ENCODE data around the gene PLXNA2. TPM values are rescaled to one million over a fixed set of nuclear protein-coding genes. Genes with fewer than 3 reads are reported as not detected.

Gene PLXNA2
- polyA plus RNA-seq, 1 donor from 2014 or later: 0.15 TPM

DNA sequence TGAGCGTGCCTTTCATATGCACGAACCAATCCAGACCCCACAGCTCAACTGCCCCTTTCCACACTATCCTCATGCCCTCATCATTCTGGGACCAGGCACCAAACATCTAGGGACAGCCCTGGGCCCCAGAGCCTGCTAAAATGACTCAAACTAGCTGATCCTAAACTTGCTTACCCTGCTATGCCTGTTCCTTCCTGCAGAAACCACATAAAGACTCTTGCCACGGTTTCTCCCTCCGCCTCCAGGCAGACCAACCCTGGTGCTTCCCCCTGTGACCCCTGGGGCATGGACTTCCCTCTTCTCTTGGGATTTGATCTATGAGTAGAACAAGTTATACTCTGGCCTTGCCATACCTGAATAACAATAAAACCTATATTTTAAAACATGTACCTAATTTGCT, 195.3 kb downstream of the PLXNA2 start:
- H3K36me3 Mint-ChIP-seq: no peaks in the 10 kb centered on the region
- H3K9me3 Mint-ChIP-seq: no peaks in the 10 kb centered on the region
- H3K4me1 Mint-ChIP-seq: no peaks in the 10 kb centered on the region
- no peak overlapping the region for H3K27ac Mint-ChIP-seq
- peaks cover 6% of the 10 kb centered on the region for H3K27me3 Mint-ChIP-seq
- no peak overlapping the region for H3K4me3 Mint-ChIP-seq

- H3K9me3 Mint-ChIP-seq: no peaks in the 10 kb centered on the region
- H3K4me3 Mint-ChIP-seq: no peak overlapping the region
- no peaks in the 10 kb centered on the region for H3K4me1 Mint-ChIP-seq
- no peaks in the 10 kb centered on the region for H3K36me3 Mint-ChIP-seq
- peaks cover 7% of the 10 kb centered on the region for H3K27me3 Mint-ChIP-seq
- H3K27ac Mint-ChIP-seq: no peak overlapping the region
Observed at GRCh38 chr1:208047975-208048374, 196.2 kb downstream of the PLXNA2 start.

GRCh38 chr1:208047476-208047934, 196.7 kb downstream of the PLXNA2 start:
- Mint-ChIP-seq H3K27me3 (peaks cover 9% of the 10 kb centered on the region), H3K4me1 (no peaks in the 10 kb centered on the region), H3K9me3 (no peaks in the 10 kb centered on the region), H3K36me3 (no peaks in the 10 kb centered on the region), H3K27ac (no peak overlapping the region), H3K4me3 (no peak overlapping the region)

- Mint-ChIP-seq H3K36me3 (no peaks in the 10 kb centered on the region), H3K27ac (no peak overlapping the region), H3K9me3 (no peaks in the 10 kb centered on the region), H3K4me1 (no peaks in the 10 kb centered on the region), H3K27me3 (peaks cover 8% of the 10 kb centered on the region), H3K4me3 (peak overlapping the region in 1 of 4 donors; percentile 58)
Observed at GRCh38 chr1:208045463-208046260, 198.5 kb downstream of the PLXNA2 start.

DNA sequence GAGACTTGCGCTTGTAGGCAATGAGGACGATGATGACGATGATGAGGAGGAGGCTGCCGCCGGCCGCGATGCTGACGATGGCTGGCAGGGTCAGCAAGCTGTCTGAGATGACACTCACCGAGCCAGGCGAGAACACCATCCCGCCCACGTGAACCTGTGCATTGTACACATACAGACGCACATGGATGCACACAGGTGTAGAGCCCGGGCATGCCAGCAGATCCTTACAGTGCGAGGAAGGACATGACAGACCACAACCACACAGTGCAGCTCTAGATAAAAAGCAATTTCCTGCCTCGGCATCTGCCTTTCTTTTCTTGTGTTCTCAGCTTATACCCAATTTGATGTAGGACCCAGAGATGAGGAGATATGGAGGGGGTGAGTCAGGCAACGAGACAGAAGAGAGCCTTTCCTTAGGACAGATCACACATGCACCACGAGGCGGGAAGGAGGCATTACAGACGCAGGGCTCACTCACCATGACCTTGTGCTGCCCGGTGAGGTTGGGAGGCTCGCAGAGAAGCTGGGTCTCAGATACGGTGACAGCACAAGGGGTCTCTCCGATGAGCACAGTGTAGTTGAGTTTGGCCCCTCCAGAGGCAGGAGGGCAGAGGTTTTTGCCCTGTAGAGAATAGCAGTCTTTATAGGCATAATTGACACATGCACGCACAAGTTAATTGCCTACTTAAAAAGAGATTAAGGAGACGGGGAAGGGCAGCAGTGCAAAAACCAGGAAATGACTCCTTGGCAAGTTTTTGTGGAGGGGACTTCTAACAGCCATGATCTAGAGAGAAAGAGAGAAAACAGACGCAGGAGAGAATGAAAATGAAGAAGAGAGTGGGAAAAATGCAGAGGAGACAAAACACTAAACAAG, 199.4 kb downstream of the PLXNA2 start:
- H3K4me3 Mint-ChIP-seq: no peak overlapping the region
- H3K27ac Mint-ChIP-seq: no peak overlapping the region
- no peaks in the 10 kb centered on the region for H3K4me1 Mint-ChIP-seq
- no peaks in the 10 kb centered on the region for H3K9me3 Mint-ChIP-seq
- H3K27me3 Mint-ChIP-seq: peaks cover 10% of the 10 kb centered on the region
- no peaks in the 10 kb centered on the region for H3K36me3 Mint-ChIP-seq

DNA sequence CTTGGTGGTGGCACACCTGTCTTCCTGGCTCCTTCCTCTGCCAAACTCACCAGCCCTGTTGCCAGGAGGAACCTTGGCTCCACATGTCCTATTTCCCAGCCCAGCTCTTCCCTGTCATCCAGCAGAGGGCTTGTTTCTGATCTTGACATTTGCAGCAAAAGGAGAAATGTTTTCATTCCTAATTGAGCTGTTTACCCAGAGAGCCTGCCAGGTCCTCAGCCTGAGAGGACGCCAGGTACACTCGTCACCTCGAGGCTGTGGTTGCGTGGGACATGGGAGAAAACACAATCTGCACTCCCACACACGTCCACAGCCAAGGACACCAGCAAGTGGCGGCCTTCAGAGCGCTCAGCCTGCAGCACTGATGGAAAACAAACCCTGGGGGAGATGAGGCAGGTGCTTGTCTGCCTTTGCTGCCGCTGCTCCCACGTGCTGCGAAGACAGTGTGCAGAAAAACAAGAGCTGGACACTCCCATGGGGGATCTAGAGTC, 200.4 kb downstream of the PLXNA2 start:
- Mint-ChIP-seq H3K27ac (no peak overlapping the region), H3K27me3 (peaks cover 11% of the 10 kb centered on the region), H3K4me1 (no peaks in the 10 kb centered on the region), H3K9me3 (no peaks in the 10 kb centered on the region), H3K4me3 (no peak overlapping the region), H3K36me3 (no peaks in the 10 kb centered on the region)

DNA sequence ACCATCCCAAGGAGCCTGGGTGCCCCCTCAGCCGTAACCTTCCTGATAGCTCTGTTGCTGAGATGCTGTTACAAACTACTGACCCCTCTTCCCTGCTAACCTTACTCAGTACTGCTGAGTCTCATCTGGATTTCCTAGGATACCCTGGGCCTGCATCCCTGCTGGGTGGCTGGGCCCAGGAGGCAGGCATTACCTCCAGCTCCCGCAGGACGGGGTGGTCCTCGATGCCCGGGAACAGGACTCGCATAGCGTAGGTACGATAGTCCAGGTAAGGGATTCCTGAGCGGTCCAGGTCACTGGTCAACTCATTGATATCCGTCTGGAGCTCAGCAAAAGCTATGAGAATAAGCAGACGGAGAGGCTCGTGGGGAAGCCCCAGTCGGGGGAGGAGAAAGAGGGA, 201.3 kb downstream of the PLXNA2 start:
- Mint-ChIP-seq H3K27ac (peak overlapping the region in 1 of 3 donors; percentile 17), H3K27me3 (peaks cover 11% of the 10 kb centered on the region), H3K36me3 (no peaks in the 10 kb centered on the region), H3K4me3 (no peak overlapping the region), H3K9me3 (no peaks in the 10 kb centered on the region), H3K4me1 (no peaks in the 10 kb centered on the region)

GRCh38 chr1:208042041-208042615, 202.1 kb downstream of the PLXNA2 start:
- H3K9me3 Mint-ChIP-seq: no peaks in the 10 kb centered on the region
- H3K4me3 Mint-ChIP-seq: no peak overlapping the region
- no peak overlapping the region for H3K27ac Mint-ChIP-seq
- no peaks in the 10 kb centered on the region for H3K4me1 Mint-ChIP-seq
- H3K36me3 Mint-ChIP-seq: peaks cover 3% of the 10 kb centered on the region
- peaks cover 11% of the 10 kb centered on the region for H3K27me3 Mint-ChIP-seq

DNA sequence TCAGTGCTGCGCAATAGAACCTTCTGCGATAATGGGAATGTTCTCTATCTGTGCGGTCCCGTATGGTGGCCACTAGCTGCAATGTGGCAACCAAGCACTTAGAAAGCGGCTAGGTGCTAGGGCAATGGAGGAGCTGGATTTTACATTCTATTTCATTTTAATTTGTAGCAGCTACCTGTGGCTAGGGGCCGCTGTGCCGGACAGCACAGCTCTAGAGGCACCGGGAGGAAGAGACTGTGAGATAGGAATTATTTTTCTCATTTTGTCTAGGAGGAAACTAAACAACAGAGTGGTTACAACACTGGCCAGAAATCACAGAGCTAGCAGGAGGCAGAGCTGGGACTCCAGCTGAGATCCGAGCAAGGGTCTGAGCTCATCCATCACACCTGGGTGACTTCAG, 202.7 kb downstream of the PLXNA2 start:
- peaks cover 3% of the 10 kb centered on the region for H3K36me3 Mint-ChIP-seq
- H3K27me3 Mint-ChIP-seq: peaks cover 11% of the 10 kb centered on the region
- no peaks in the 10 kb centered on the region for H3K9me3 Mint-ChIP-seq
- peak overlapping the region in 1 of 3 donors; percentile 56 for H3K27ac Mint-ChIP-seq
- no peaks in the 10 kb centered on the region for H3K4me1 Mint-ChIP-seq
- H3K4me3 Mint-ChIP-seq: no peak overlapping the region

- Mint-ChIP-seq H3K9me3 (no peaks in the 10 kb centered on the region), H3K4me3 (no peak overlapping the region), H3K4me1 (no peaks in the 10 kb centered on the region), H3K36me3 (peaks cover 3% of the 10 kb centered on the region), H3K27ac (no peak overlapping the region), H3K27me3 (peaks cover 10% of the 10 kb centered on the region)
Observed at GRCh38 chr1:208040821-208041297, 203.3 kb downstream of the PLXNA2 start.

GRCh38 chr1:208039536-208040332, 204.4 kb downstream of the PLXNA2 start:
- Mint-ChIP-seq H3K27me3 (peaks cover 9% of the 10 kb centered on the region), H3K9me3 (no peaks in the 10 kb centered on the region), H3K36me3 (peaks cover 3% of the 10 kb centered on the region), H3K4me3 (no peak overlapping the region), H3K27ac (no peak overlapping the region), H3K4me1 (no peaks in the 10 kb centered on the region)

DNA sequence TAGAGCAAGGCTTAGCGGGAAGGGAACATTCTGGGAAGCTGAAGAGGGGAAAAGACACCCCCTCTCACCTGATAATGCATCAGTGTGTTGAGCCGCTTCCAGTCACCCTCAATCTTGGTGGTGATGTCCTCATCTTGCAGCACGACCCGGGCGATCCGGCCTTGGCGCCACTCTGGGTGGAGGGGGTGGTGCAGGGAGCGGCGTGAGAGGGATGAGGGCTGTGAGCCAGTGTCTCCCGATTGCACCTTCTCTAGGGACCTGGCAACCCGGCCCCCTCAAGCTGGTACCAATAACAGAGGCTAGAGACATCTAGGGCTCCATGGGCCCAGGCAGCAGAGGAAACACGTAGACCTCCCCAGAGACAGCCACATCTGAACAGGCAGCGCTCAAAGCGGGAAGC, 205.9 kb downstream of the PLXNA2 start:
- Mint-ChIP-seq H3K27me3 (peaks cover 8% of the 10 kb centered on the region), H3K4me1 (no peaks in the 10 kb centered on the region), H3K9me3 (no peaks in the 10 kb centered on the region), H3K4me3 (no peak overlapping the region), H3K27ac (no peak overlapping the region), H3K36me3 (peaks cover 3% of the 10 kb centered on the region)

- Mint-ChIP-seq H3K4me1 (no peaks in the 10 kb centered on the region), H3K4me3 (no peak overlapping the region), H3K27me3 (peaks cover 5% of the 10 kb centered on the region), H3K36me3 (peaks cover 3% of the 10 kb centered on the region), H3K9me3 (no peaks in the 10 kb centered on the region), H3K27ac (no peak overlapping the region)
Observed at GRCh38 chr1:208036918-208037766, 207.0 kb downstream of the PLXNA2 start.

Data from IgD-negative memory B cell (primary cell).